GM11168 (cell line): ENCODE results near the gene FSD1.

Experiments
- in situ Hi-C: fragments of 300-500 bp; cut with MboI; formaldehyde crosslinking; loops from one replicate; pipeline ENCODE4 v1.12.0; 2022; ENCODE audit warnings: low sequenced_read_pairs; ENCODE audit not compliant: unreplicated experiment

FSD1 gene

GRCh38 chr19:4373013-4373367, 68.6 kb downstream of the FSD1 start:
- in situ Hi-C loops, result no loop called here
